CD14-positive monocyte (primary cell): Measurements from ENCODE around the gene NRG3. TPM values are rescaled to one million over a fixed set of nuclear protein-coding genes. Genes with fewer than 3 reads are reported as not detected.

Source experiments
- DNase-seq, 3 donors: peaks; one replicate each; pipeline ENCODE4 v3.0.0-alpha.2; 2011 to 2022
- H2AFZ ChIP-seq: 2 replicates; pipeline ENCODE4 v1.6.0; 2012; ENCODE audit warnings: mild to moderate bottlenecking, low read depth, low read length, inconsistent platforms; ENCODE audit not compliant: insufficient read depth, poor library complexity, severe bottlenecking
- H3K27ac ChIP-seq, 2 donors: 1 replicate in 1 of 2; 2 replicates in 1 of 2; pipeline ENCODE4 v1.5.1; 2012 to 2013; ENCODE audit warnings: low read length in 2 of 2, control low read depth in 1 of 2, inconsistent platforms in 1 of 2, low read depth in 1 of 2, mild to moderate bottlenecking in 1 of 2
- H3K27me3 ChIP-seq, 2 donors: one replicate each; pipeline versions ENCODE4 v1.6.0 to v1.6.1; 2011 to 2013; ENCODE audit warnings: low read length in 2 of 2; ENCODE audit not compliant: control insufficient read depth in 2 of 2, insufficient read depth in 2 of 2
- H3K36me3 ChIP-seq, 2 donors: replicated peaks in 1 of 2; 1 replicate in 1 of 2; 2 replicates in 1 of 2; pipeline versions ENCODE4 v1.5.1 to v1.6.1; 2012 to 2013; ENCODE audit warnings: low read length in 2 of 2, control low read depth in 1 of 2, inconsistent platforms in 1 of 2, mild to moderate bottlenecking in 1 of 2; ENCODE audit not compliant: insufficient read depth in 2 of 2, control insufficient read depth in 1 of 2
- H3K4me1 ChIP-seq, 2 donors: 1 replicate in 1 of 2; 2 replicates in 1 of 2; pipeline versions ENCODE4 v1.5.1 to v1.6.1; 2012 to 2013; ENCODE audit warnings: low read length in 2 of 2, control low read depth in 1 of 2, inconsistent platforms in 1 of 2, mild to moderate bottlenecking in 1 of 2, moderate library complexity in 1 of 2; ENCODE audit not compliant: insufficient read depth in 2 of 2, control insufficient read depth in 1 of 2
- H3K4me2 ChIP-seq: replicated peaks from 2 replicates; pipeline ENCODE3; 2012; ENCODE audit warnings: low read length, moderate library complexity, mild to moderate bottlenecking; ENCODE audit not compliant: poor library complexity, severe bottlenecking; ENCODE audit errors: extremely low read depth
- H3K4me3 ChIP-seq, 3 experiments: fragments of 200-600 bp in 1 of 3; sonication (generic) in 1 of 3; replicated peaks in 1 of 3; 1 replicate in 2 of 3; 2 replicates in 1 of 3; pipeline ENCODE4 v1.5.1; 2011 to 2013; ENCODE audit warnings: low read length in 3 of 3, mild to moderate bottlenecking in 3 of 3, control low read depth in 2 of 3, low read depth in 2 of 3, inconsistent platforms in 1 of 3, moderate library complexity in 1 of 3
- H3K79me2 ChIP-seq: 2 replicates; pipeline ENCODE4 v1.6.0; 2012; ENCODE audit warnings: mild to moderate bottlenecking, control low read depth, inconsistent platforms, low read length, moderate library complexity; ENCODE audit not compliant: insufficient read depth
- H3K9ac ChIP-seq: 2 replicates; pipeline ENCODE4 v1.6.0; 2017; ENCODE audit warnings: low read length, mild to moderate bottlenecking; ENCODE audit not compliant: insufficient read depth, poor library complexity, severe bottlenecking
- H3K9me3 ChIP-seq, 2 donors: replicated peaks in 1 of 2; 1 replicate in 1 of 2; 2 replicates in 1 of 2; pipeline versions ENCODE4 v1.5.1 to v1.6.1; 2012 to 2013; ENCODE audit warnings: low read length in 2 of 2, control low read depth in 1 of 2; ENCODE audit not compliant: control insufficient read depth in 1 of 2, insufficient read depth in 1 of 2
- H4K20me1 ChIP-seq: 2 replicates; pipeline ENCODE4 v1.6.0; 2012; ENCODE audit warnings: mild to moderate bottlenecking, low read length, control low read depth, moderate library complexity; ENCODE audit not compliant: insufficient read depth
- H3K27ac Mint-ChIP-seq, 7 donors: one replicate each; pipeline ENCODE4 v1.8.0; 2020; ENCODE audit warnings: mild to moderate bottlenecking in 7 of 7, mixed read lengths in 7 of 7, moderate library complexity in 6 of 7, inconsistent platforms in 2 of 7
- H3K27me3 Mint-ChIP-seq, 3 donors: one replicate each; pipeline ENCODE4 v1.8.0; 2021 to 2022; ENCODE audit warnings: low read depth in 3 of 3, mild to moderate bottlenecking in 3 of 3, mixed read lengths in 3 of 3, moderate library complexity in 3 of 3, inconsistent platforms in 1 of 3
- H3K36me3 Mint-ChIP-seq, 2 donors: one replicate each; pipeline ENCODE4 v1.8.0; 2020; ENCODE audit warnings: mixed read lengths in 2 of 2, inconsistent platforms in 1 of 2, mild to moderate bottlenecking in 1 of 2
- H3K4me1 Mint-ChIP-seq: one replicate; pipeline ENCODE4 v1.8.0; 2020; ENCODE audit warnings: mild to moderate bottlenecking, mixed read lengths
- H3K4me3 Mint-ChIP-seq, 2 donors: one replicate each; pipeline ENCODE4 v1.8.0; 2020; ENCODE audit warnings: mild to moderate bottlenecking in 2 of 2, mixed read lengths in 2 of 2, moderate library complexity in 1 of 2
- H3K9me3 Mint-ChIP-seq, 7 donors: one replicate each; pipeline ENCODE4 v1.8.0; 2020 to 2022; ENCODE audit warnings: mixed read lengths in 7 of 7, mild to moderate bottlenecking in 6 of 7, moderate library complexity in 6 of 7, inconsistent platforms in 2 of 7
- CTCF ChIP-seq: fragments of 200-600 bp; IDR thresholded peaks from one replicate; pipeline ENCODE4 v1.8.0; 2022; ENCODE audit warnings: antibody characterized with exemption, mild to moderate bottlenecking
- WGBS: methylation state at CpG from one replicate; pipeline ENCODE4 v1.1.5; 2013; ENCODE audit warnings: missing lambda C conversion rate; ENCODE audit not compliant: insufficient coverage; 5-methylcytosine and 5-hydroxymethylcytosine counted together
- intact Hi-C, 2 donors: fragments of 100-400 bp; cut with micrococcal nuclease; formaldehyde crosslinking; loops; one replicate each; pipeline versions ENCODE4 v1.15.0 to v1.15.1; 2023
- polyA plus RNA-seq, 3 donors: library from polyadenylated mRNA; depleted of rRNA in 1 of 3; unstranded in 2 of 3; stranded (reverse) in 1 of 3; fragments of 300-500 nt in 2 of 3; fragments of >200 nt in 1 of 3; fragmentation: Illumina TruSeq in 2 of 3; gene quantifications; 1 replicate in 2 of 3; 2 replicates in 1 of 3; pipeline ENCODE4 v1.2.3, GENCODE V29; 2012 to 2021

Gene NRG3
- polyA plus RNA-seq, 3 donors: not detected

DNA sequence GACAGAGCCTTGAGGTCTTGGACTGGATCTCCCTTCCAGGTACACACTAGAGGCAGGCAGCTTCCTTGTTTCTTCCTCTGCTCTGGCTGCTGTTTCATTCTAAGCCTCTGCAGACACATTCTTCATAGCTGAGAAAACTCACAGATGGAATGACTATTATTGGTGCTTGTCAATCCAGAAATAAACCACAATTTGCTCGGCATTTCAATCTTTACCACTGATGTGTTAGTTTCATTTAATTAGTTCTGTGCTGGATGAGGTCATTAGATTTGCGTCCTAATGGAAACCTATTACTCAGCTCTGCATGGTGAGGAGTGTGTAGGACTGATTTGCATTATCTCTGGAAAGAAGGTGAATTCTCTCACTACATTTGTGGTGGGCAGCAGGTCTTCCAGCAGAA lies 392.5 kb downstream of the NRG3 start:
- H3K36me3 Mint-ChIP-seq: no peaks in the 10 kb centered on the region
- Histone ChIP-seq H3K9me3 (no peaks in the 10 kb centered on the region), H3K79me2 (no peaks in the 10 kb centered on the region), H3K27me3 (no peaks in the 10 kb centered on the region), H2AFZ (no peak overlapping the region), H3K4me2 (no peak overlapping the region), H3K4me1 (no peaks in the 10 kb centered on the region), H3K9ac (no peak overlapping the region), H4K20me1 (no peaks in the 10 kb centered on the region), H3K36me3 (no peaks in the 10 kb centered on the region), H3K4me3 (no peak overlapping the region), H3K27ac (no peak overlapping the region)
- peaks cover 0 to 1% (median 0%) of the 10 kb centered on the region in 3 donors for H3K27me3 Mint-ChIP-seq
- no peak for DNase-seq
- no peak for TF ChIP-seq CTCF
- no peak overlapping the region for H3K4me3 Mint-ChIP-seq
- H3K4me1 Mint-ChIP-seq: no peaks in the 10 kb centered on the region
- WGBS: no CpG with 5 or more reads among the region's 2 CpGs
- H3K27ac Mint-ChIP-seq: no peak overlapping the region
- intact Hi-C loops: no loop called here
- H3K9me3 Mint-ChIP-seq: peaks cover 2 to 9% (median 5%) of the 10 kb centered on the region in 7 donors

GRCh38 chr10:82267960-82268359 lies 393.0 kb downstream of the NRG3 start:
- WGBS: no CpG with 5 or more reads among the region's 2 CpGs
- Histone ChIP-seq H4K20me1 (no peaks in the 10 kb centered on the region), H3K9me3 (no peaks in the 10 kb centered on the region), H3K27ac (no peak overlapping the region), H3K27me3 (no peaks in the 10 kb centered on the region), H3K4me1 (no peaks in the 10 kb centered on the region), H2AFZ (no peak overlapping the region), H3K36me3 (no peaks in the 10 kb centered on the region), H3K4me3 (no peak overlapping the region), H3K9ac (no peak overlapping the region), H3K79me2 (no peaks in the 10 kb centered on the region), H3K4me2 (no peak overlapping the region)
- Mint-ChIP-seq H3K4me3 (no peak overlapping the region), H3K4me1 (no peaks in the 10 kb centered on the region), H3K27ac (no peak overlapping the region), H3K27me3 (peaks cover 0 to under 1% (median 0%) of the 10 kb centered on the region in 3 donors), H3K9me3 (peaks cover 2 to 9% (median 5%) of the 10 kb centered on the region in 7 donors), H3K36me3 (no peaks in the 10 kb centered on the region)
- no peak for TF ChIP-seq CTCF
- intact Hi-C loops: no loop called here
- DNase-seq: no peak
